ENCODE data around the gene KRT17.
"Not testable (repeated sequence)": the region's sequence is repeated elsewhere in the genome, so short reads cannot be mapped to it uniquely, and the experiment has no call there.

The KRT17 gene

GRCh38 chr17:41592601-41593305 lies 31.6 kb downstream of the KRT17 start:
- TF ChIP-seq, protein P1, sequence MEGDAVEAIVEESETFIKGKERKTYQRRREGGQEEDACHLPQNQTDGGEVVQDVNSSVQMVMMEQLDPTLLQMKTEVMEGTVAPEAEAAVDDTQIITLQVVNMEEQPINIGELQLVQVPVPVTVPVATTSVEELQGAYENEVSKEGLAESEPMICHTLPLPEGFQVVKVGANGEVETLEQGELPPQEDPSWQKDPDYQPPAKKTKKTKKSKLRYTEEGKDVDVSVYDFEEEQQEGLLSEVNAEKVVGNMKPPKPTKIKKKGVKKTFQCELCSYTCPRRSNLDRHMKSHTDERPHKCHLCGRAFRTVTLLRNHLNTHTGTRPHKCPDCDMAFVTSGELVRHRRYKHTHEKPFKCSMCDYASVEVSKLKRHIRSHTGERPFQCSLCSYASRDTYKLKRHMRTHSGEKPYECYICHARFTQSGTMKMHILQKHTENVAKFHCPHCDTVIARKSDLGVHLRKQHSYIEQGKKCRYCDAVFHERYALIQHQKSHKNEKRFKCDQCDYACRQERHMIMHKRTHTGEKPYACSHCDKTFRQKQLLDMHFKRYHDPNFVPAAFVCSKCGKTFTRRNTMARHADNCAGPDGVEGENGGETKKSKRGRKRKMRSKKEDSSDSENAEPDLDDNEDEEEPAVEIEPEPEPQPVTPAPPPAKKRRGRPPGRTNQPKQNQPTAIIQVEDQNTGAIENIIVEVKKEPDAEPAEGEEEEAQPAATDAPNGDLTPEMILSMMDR (IDR thresholded peaks at IDR 0.05; ENCODE audit: low read depth, low read length), result no peak
- in situ Hi-C loops (cut with HindIII; ENCODE audit: low sequenced_read_pairs), result no loop called here
- no peak overlapping the region for H3K4me3 ChIP-seq (ENCODE audit: low read depth, low read length)
- DNase-seq (ENCODE audit: low read depth, low spot score), result no peak

GRCh38 chr17:41589301-41589700 lies 35.1 kb downstream of the KRT17 start:
- no peak overlapping the region for H3K4me3 ChIP-seq (ENCODE audit: low read depth, low read length)
- in situ Hi-C loops (cut with HindIII; ENCODE audit: low sequenced_read_pairs), result no loop called here
- TF ChIP-seq, protein P1 (IDR thresholded peaks at IDR 0.05; ENCODE audit: low read depth, low read length), result no peak

GRCh38 chr17:41588126-41588810 lies 36.1 kb downstream of the KRT17 start:
- DNase-seq (ENCODE audit: low read depth, low spot score), result no peak
- no peak overlapping the region for H3K4me3 ChIP-seq (ENCODE audit: low read depth, low read length)
- TF ChIP-seq, protein P1 (IDR thresholded peaks at IDR 0.05; ENCODE audit: low read depth, low read length), result no peak
- in situ Hi-C loops (cut with HindIII; ENCODE audit: low sequenced_read_pairs), result no loop called here

More at GRCh38 chr17:41589301-41589700, 35.1 kb downstream of the KRT17 start:
- DNase-seq (ENCODE audit: low read depth, low spot score), result no peak

DNA sequence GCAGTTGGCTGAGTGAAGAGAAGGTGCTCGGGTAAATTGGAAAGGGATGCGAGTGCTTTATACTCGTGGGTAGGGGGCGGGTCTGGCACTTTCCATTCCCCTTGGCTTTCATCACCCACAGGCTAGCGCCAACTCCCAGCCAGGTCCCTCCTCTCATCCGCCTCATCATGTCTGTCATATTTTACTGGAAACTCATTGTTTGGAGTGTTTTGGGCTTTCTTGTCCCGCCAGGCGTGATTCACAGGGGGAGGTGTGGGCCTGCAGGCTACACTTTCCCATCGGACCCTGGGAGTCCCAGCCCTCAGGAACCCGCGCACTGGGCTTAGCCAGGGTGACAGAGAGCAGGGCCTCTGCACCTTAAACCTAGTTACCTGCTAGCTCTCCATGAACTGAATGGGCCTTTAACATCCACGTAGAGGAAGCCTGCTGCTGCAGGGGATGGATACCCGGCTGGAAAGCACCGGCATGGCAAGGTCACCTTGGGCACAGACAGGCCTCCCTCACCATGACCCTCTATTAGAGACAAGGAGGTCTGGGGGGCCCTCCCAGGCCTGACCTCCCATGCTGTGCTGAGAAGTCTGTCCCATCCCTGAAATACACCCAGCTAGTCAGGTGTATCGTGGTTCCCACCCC lies 37.4 kb downstream of the KRT17 start, which contains the start of gene KRT14:
Gene KRT14, minus strand, starts transcription at position 33 of the 633 bp plus-strand sequence. CDS start 61 bp downstream, outside the sequence.
- H3K4me3 ChIP-seq (ENCODE audit: low read depth, low read length), result no peak within 1 kb of the TSS
- DNase-seq (ENCODE audit: low read depth, low spot score), result no peak
- in situ Hi-C loops (cut with HindIII; ENCODE audit: low sequenced_read_pairs), result no loop called here
- TF ChIP-seq, protein P1 (IDR thresholded peaks at IDR 0.05; ENCODE audit: low read depth, low read length), result no peak

- no peak for DNase-seq (ENCODE audit: low read depth, low spot score)
- in situ Hi-C loops (cut with HindIII; ENCODE audit: low sequenced_read_pairs), result no loop called here
- TF ChIP-seq, protein P1 (IDR thresholded peaks at IDR 0.05; ENCODE audit: low read depth, low read length), result no peak
- no peak overlapping the region for H3K4me3 ChIP-seq (ENCODE audit: low read depth, low read length)
These were observed 38.9 kb downstream of the KRT17 start for GRCh38 chr17:41585301-41586056.

- in situ Hi-C loops (cut with HindIII; ENCODE audit: low sequenced_read_pairs), result not testable (repeated sequence)
These were observed 39.9 kb downstream of the KRT17 start for GRCh38 chr17:41584331-41584927.

More at GRCh38 chr17:41584331-41584927, 39.9 kb downstream of the KRT17 start:
- H3K4me3 ChIP-seq (ENCODE audit: low read depth, low read length); DNase-seq (ENCODE audit: low read depth, low spot score): not testable (repeated sequence)

All from astrocyte of the spinal cord (primary cell).